ENCODE results near the gene LIX1L.
A peak's percentile ranks its signal among the peaks of the same experiment; 100 is the strongest.

The LIX1L gene

DNA sequence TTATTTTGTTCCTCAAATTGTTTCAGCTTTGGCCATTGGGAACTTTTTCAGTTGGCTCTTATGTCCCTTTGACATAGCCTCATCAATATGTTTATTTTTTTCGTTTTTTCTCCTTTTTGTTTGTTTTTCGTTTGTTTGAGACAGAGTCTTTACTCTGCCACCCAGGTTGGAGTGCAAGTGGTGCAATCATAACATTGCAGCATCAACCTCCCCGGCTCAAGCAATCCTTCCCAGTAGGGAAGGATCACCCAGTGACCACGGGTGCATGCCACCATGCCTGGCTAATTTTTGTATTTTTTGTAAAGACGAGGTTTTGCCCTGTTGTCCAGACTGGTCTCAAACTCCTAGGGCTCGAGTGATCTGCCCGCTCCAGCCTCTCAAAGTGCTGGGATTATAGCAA, 14.8 kb upstream of the LIX1L start:
- DNase-seq (ENCODE audit: insufficient read length, low spot score), result no peak
- no peak for FAIRE-seq
- TF ChIP-seq, protein P1, sequence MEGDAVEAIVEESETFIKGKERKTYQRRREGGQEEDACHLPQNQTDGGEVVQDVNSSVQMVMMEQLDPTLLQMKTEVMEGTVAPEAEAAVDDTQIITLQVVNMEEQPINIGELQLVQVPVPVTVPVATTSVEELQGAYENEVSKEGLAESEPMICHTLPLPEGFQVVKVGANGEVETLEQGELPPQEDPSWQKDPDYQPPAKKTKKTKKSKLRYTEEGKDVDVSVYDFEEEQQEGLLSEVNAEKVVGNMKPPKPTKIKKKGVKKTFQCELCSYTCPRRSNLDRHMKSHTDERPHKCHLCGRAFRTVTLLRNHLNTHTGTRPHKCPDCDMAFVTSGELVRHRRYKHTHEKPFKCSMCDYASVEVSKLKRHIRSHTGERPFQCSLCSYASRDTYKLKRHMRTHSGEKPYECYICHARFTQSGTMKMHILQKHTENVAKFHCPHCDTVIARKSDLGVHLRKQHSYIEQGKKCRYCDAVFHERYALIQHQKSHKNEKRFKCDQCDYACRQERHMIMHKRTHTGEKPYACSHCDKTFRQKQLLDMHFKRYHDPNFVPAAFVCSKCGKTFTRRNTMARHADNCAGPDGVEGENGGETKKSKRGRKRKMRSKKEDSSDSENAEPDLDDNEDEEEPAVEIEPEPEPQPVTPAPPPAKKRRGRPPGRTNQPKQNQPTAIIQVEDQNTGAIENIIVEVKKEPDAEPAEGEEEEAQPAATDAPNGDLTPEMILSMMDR (IDR thresholded peaks at IDR 0.05; ENCODE audit: insufficient read depth, missing control alignments), result no peak

DNA sequence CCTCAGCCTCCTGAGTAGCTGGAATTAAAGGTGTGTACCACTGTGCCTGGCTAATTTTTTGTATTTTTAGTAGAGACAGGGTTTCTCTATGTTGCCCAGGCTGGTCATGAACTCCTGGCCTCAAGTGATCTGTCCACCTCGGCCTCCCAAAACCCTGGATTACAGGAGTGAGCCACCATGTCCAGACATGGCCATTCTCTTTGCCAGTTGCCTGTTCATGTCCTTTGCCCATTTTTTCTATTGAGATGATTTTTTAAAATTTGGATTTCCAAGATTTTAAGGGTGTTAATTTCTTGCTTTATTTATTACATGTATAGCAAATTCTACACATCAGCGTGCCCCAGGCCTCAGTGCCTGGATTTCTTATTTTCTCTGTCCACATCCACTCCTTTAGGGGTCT, 9.5 kb upstream of the LIX1L start:
- TF ChIP-seq, protein P1 (IDR thresholded peaks at IDR 0.05; ENCODE audit: insufficient read depth, missing control alignments), result no peak
- FAIRE-seq, result no peak

DNA sequence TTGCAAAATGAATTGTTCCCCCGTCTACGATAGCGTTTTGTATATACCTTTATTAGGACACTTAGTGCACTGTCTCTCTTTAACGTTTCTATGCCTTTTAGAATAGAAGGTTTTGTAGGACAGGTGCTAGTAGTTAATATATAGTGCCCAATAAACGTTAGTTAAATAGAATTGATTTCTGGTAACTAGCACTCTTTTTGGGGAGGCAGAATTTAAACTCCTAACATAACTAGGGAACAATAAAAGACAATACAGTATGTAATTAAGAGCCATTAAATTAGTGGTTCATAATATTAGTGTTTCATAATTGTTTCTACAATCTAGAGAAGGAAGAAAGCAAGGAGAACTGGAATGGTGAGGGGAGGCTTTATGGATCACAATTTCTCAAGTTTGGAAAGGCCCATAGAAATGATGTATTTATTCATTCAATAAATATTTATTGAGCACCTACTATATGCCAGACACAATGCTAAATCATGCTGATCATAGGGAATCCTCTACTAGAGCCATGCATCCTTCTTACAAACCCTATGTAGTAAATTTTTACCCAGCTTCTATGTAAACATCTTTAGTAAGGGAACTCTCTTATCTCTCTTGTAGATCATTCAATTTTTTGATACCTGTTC, 7.4 kb upstream of the LIX1L start:
- TF ChIP-seq, protein P1 (IDR thresholded peaks at IDR 0.05; ENCODE audit: insufficient read depth, missing control alignments), result no peak
- FAIRE-seq, result no peak
- DNase-seq (ENCODE audit: insufficient read length, low spot score), result no peak

More for the DNA sequence above, 9.5 kb upstream of the LIX1L start:
- DNase-seq (ENCODE audit: insufficient read length, low spot score), result no peak

DNA sequence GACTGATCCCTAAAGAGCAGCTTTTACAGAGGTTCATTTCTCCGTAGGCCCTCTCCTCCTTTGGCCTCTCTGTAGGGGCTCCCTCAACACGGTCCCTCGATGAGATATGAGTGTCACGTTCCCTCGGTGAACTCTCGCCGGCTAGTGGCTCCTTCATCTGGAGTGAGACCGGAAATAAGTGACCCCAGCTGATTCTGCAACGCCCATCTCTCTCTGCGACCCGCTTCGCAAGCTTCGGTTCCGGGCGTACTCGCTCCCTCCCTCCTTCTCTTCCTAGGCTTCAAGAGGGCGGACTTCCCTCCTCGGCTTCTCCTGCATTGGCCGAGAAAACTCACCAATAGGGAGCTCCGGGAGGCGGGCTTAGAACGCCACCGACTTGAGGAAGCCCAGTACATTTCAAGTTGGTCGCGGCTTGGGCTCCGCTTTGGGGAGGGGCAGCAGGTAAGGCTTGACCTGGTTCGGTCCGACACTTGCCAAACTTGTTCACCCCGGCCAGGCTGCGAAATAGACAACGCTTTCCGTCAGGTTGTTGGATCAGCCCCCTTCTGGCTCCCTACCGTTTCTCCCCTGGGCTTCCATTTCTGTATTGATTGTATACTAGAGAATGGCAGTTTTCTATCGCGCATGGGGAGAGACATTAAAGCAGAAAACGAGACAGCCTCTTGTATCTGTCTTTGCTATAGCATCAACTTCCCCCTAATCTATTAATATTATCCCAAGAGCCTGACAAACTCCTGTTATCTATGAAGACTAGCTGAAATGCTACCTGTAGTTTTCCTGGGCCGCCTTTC, 6.7 kb upstream of the LIX1L start, which contains the start of the genes ANKRD34A and POLR3GL:
ANKRD34A (minus strand) TSS at position 248 of the 791 bp plus-strand sequence. CDS start 2,816 bp downstream, outside the sequence.
POLR3GL (plus strand) TSS at position 363 of the 791 bp plus-strand sequence. CDS start 10,176 bp downstream, outside the sequence.
- TF ChIP-seq, protein P1 (IDR thresholded peaks at IDR 0.05; ENCODE audit: insufficient read depth, missing control alignments), result no peak
- peak; percentile 32 for FAIRE-seq

DNA sequence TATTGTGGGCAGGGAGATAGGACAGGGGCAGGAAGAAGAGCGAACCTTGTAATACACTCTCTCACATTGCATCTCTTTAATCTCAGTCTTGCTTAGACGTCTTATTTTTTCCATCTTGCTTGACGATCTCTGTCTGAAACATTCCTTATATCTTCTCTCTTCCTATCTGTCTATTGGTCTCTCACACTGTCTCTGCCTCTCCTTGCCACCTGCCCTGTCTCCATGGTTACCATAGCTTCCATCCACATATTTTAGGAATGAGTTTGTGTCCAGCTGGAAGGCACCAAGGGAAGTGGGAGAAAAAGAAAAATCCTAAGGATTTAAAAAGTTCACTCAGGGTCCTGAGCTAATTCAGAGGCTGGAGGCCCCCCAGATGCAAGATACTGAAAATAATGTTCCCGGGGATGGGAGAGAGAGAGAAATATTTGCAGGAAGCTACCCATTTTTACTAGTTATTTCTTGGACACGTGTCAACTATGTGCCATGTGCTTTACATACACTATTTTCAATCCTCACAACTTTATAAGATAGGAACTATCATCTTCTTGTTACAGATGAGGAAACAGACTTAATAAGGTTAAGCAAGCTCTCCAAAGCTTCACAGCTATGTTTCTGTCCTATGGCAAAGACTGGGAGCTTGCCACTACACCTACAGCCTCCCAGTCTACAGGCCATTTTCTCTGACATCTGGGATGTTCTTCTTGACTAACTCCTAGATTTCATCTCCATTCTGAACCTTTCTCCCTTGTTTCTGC, 5.6 kb upstream of the LIX1L start:
- no peak for FAIRE-seq
- DNase-seq (ENCODE audit: insufficient read length, low spot score), result no peak
- TF ChIP-seq, protein P1 (IDR thresholded peaks at IDR 0.05; ENCODE audit: insufficient read depth, missing control alignments), result no peak

More for the DNA sequence above, 6.7 kb upstream of the LIX1L start, which contains the start of the genes ANKRD34A and POLR3GL:
- peak; percentile 82 for DNase-seq (ENCODE audit: insufficient read length, low spot score)

DNA sequence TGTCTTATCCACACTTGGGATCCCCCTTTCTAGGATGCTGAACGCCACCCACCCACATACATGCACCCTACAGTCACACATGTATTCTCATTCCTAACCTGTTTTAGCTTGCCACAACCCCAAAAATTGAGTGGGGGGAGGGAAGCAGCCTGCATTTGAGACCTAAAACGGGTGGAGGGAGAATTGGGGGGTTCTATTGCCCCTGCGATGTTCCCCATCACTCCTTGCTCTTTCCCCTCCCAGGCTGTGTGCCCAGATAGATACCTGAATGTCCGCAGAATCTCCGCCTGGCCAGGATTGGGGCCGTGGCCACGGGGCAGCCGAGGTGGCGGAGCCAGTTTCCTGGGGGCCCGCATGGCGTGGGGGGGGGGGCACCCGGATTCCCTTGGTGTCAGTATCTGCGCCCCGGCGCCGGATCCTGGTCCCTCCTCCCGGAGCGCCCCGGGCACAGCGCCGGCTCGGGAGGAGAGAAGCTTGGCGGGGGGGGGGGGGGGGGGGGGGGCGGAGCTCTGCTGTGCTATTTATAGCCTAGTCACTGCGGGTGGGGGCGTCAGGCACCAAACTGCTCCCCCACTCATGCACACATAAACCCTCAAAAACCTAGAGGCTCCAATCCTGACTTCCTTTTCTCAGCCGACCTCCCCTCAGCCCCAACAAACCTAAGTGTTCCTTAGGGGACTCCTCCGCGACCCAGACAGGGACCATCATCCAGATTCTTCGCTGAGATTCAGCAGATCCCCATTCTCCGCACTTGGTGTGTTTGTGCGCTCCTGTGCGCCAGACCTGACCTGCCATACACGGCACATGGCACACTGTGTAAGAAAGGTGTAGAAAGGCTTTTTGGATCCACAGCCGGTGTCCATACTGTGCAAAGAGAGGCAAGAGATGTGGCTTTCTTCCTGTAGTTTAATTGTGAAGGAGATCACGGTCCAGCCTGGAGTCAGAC, 4.6 kb upstream of the LIX1L start:
- DNase-seq (ENCODE audit: insufficient read length, low spot score) (no peak), FAIRE-seq (no peak)
- TF ChIP-seq, protein P1 (IDR thresholded peaks at IDR 0.05; ENCODE audit: insufficient read depth, missing control alignments), result no peak
